Testis (tissue), 2 donors: Measurements from ENCODE around the gene CRYBB1.

Experiments used
- CTCF ChIP-seq, 3 experiments: fragments of 450-650 bp in 2 of 3; fragments of 200-600 bp in 1 of 3; sonication (generic) in 1 of 3; IDR thresholded peaks; one replicate each; pipeline ENCODE4 v1.5.1; 2016 to 2019; ENCODE audit warnings: antibody characterized with exemption in 3 of 3, mild to moderate bottlenecking in 2 of 3, moderate library complexity in 1 of 3
- POLR2A ChIP-seq: fragments of 450-650 bp; IDR thresholded peaks from one replicate; pipeline ENCODE4 v1.6.1; 2017; ENCODE audit warnings: antibody characterized with exemption, mild to moderate bottlenecking, moderate library complexity

GRCh38 chr22:26616650-26617049 lies 1.2 kb downstream of the CRYBB1 start:
- no peak for TF ChIP-seq CTCF (IDR thresholded peaks at IDR 0.05)
- no peak for TF ChIP-seq POLR2A
